NCI-H1436 (cell line): ENCODE measurements around the gene CNPY2.
"Not testable (repeated sequence)": the region's sequence is repeated elsewhere in the genome, so short reads cannot be mapped to it uniquely, and the experiment has no call there.

Experiments used
- DNase-seq: peaks from one replicate; lab custom pipeline; 2025; lab: John Stamatoyannopoulos, UW

The CNPY2 gene

GRCh38 chr12:56315622-56316473 lies at the start of gene CNPY2:
TSS of gene CNPY2 (minus strand) at chr12:56315988. CDS start at chr12:56315217, 771 bp downstream.
- DNase-seq, result peak; percentile 87

DNA sequence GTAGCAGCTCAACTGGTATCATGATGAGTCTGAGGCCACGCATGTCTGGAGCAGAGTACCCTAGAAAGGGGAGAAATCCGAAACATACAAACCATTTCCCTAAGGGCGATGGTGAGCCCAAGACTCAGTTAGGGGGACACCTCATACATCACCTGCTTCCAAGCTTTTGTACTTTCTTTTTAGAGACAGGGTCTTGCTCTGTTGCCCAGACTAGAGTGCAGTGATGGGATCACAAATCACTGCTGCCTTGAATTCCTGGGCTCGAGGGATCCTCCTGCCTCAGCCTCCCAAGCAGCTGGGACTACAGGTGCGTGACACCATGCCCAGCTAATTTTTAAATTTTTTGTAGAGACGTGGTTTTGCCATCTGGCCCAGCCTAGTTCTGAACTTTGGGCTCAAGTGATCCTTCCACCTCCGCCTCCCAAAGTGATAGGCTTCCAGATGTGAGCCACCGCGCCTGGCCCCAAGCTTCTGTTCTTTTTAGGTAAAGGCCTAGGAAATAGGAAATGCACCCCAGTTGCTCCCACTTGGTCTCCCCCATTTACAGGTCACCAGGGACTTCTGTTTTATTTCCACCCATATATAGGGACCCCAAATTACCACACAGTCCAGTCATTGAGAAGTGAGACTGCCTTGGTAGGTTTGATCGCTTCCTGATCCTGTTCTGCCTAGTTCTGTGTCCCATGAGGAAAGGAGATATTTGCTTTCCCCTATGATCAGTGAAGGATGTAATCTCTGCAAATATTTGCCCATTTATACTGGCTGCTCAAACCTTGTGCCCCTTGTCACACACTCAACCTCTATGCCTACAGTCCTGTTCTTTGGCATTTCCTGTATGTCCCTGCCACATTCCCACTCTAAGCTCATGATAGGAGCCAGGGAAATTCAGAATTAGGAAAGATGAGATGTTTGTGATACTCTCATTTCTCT lies 46.6 kb upstream of the CNPY2 start, which contains the start of gene APOF:
TSS of gene APOF (minus strand) at position 728 of the 930 bp plus-strand sequence. CDS start at position 616, 112 bp downstream.
- DNase-seq, result no peak

GRCh38 chr12:56361487-56362129 lies 45.8 kb upstream of the CNPY2 start:
- no peak for DNase-seq

GRCh38 chr12:56359851-56360767 lies 44.3 kb upstream of the CNPY2 start, which contains the start of gene STAT2:
TSS of gene STAT2 (minus strand) at chr12:56360107. CDS start at chr12:56356571, 3,536 bp downstream.
- peak; percentile 98 for DNase-seq

DNA sequence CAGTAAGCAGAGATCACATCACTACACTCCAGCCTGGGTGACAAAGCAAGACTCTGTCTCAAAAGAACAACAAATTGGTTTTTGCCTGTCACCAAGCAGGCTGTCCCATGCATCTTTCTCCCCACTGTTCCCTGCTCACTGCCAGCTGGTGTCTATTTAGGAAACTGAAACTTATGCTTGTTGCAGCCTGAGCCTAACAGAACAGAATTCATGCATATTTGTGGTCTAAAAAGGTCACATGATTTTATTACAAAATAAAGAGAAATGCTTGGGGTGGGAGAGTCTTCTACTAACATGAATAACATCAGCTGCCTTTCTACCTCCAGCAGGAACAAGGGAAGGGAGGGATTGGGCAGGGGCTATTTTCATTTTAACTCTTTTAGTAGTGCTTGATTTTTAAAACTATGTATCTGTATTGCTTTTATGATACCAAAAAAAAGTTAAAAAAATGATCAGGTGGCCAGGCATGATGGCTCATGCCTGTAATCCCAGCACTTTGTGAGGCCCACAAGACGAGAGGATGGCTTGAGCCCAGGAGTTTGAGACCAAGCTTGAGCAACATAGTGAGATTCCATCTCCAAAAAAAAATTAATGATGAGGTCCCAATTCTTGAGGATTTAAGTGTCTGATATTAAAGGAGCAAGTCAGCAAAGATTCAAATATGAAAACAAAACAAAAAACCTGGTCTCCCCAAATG lies 43.2 kb upstream of the CNPY2 start:
- no peak for DNase-seq

- no peak for DNase-seq
Measured at GRCh38 chr12:56351325-56351724, 35.5 kb upstream of the CNPY2 start.

DNA sequence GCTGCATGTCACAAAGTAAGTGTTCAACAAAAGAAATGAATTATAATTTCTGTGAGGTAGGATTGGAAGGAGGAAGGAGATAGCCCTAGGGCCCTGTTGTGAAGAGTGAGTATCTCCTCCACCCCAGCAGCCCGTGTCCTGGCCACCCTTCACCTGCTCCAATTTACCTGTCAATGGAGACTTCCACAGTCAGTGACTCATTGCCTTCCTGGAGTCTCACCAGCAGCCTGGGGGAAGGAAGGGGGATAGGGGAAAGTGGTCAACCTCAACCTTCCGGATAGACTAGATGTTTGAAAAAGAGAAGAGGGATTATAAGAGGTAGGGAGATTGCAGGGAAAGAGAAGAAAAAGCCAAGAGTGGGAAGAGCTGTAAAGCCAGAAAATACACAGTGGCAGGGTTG lies 34.9 kb upstream of the CNPY2 start:
- DNase-seq, result no peak

DNA sequence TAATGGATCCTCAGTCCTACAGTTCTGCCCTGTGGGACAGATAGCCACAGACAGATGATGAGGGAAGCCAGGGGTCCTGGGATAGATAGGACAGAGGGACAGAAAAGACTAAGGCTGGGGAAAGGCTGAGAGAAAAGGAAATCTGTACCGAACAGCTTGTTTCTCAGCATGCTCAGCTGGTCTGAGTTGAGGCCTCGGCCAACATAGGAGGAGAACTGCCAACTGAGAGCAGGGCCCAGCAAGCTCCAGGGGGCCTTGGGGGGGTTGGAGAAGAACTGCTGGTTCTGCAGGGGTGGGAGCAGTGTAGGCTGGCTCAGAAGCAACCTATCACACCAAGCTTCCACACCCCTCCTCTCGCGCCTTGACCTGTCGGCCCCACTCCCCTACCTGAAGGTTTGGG lies 33.0 kb upstream of the CNPY2 start:
- DNase-seq, result no peak

DNA sequence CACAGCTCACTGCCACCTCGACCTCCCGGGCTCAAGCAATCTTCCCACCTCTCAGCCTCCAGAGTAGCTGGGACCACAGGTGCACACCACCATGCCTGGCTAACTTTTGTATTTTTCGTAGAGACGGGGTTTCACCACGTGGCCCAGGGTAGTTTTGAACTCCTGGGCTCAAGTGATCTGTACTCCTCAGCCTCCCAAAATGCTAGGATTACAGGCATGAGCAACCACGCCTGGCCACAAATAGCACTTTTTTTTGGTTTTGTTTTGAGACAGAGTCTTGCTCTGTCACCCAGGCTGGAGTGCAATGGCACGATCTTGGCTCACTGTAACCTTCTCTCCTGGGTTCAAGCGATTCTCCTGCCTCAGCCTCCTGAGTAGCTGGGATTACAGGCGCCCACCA lies 31.5 kb upstream of the CNPY2 start:
- DNase-seq, result not testable (repeated sequence)

GRCh38 chr12:56346675-56347074 lies 30.9 kb upstream of the CNPY2 start:
- no peak for DNase-seq

DNA sequence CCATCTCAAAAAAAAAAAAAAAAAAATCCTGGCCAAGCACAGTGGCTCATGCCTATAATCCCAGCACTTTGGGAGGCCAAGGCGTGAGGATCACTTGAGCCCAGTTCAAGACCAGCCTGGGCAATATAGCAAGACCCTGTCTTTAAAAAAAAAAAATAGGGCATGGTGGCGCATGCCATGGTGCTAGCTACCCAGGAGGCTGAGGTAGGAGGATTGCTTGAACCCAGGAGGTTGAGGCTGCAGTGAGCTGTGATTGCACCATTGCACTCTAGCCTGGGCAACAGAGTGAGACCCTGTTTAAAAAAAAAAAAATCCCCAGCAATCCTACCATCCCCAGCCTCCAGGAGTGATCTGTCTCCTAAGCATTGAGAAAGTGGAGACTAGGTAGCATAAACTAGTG lies 26.5 kb upstream of the CNPY2 start:
- DNase-seq, result not testable (repeated sequence)

GRCh38 chr12:56341616-56342015 lies 25.8 kb upstream of the CNPY2 start:
- no peak for DNase-seq

GRCh38 chr12:56339158-56339422 lies 23.3 kb upstream of the CNPY2 start:
- no peak for DNase-seq

DNA sequence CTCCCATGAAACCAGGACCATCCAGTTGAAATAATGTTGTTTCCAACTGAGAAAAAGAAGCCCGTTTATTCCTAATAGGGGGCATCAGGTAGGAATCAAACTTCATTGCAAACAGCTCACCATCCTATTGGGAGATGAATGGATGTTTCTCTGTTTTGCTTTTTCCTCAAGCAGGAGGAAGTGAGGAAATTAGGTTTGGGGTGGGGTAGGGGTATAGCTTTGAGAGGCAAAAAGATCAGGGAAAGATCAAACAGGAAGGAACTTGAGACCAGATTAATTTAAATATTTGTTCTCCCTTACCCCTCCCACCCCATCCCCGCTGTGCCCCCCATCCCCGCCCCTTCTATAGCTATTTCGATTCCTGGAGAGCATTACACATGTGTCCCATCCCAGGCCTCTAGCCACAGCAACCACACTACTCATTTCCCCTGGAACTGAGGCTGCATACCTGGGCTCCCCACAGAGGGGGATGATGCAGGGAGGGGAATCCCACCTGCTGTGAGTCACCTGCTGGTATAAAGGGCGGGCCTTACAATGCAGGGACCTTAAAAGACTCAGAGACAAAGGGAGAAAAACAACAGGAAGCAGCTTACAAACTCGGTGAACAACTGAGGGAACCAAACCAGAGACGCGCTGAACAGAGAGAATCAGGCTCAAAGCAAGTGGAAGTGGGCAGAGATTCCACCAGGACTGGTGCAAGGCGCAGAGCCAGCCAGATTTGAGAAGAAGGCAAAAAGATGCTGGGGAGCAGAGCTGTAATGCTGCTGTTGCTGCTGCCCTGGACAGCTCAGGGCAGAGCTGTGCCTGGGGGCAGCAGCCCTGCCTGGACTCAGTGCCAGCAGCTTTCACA lies 22.7 kb upstream of the CNPY2 start, which contains the start of gene IL23A:
TSS of gene IL23A (plus strand) at position 577 of the 850 bp plus-strand sequence. CDS start at position 738, 161 bp downstream.
- no peak for DNase-seq

DNA sequence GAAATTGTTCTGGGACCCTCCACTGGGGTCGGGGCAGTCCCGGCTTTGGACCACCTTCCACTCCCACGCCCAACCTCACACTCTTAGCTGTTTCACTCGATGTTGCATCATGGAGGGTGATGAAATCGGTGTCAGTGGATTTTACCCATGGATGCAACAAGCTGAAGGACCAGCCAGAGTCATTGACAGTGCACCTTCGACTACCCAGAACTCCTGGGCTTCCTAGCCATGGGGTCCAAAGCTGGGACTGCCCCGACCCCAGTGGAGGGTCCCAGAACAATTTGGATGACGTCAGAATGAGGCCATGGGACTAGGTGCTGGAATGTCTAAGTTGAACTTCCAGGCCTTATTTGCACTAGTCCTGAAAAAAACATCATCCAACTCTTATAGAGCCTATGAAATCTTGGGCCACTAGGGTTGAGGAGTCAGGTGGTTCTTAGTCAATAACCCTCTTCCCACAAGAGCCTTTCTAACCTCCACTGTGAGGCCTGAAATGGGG lies 22.0 kb upstream of the CNPY2 start:
- no peak for DNase-seq

DNA sequence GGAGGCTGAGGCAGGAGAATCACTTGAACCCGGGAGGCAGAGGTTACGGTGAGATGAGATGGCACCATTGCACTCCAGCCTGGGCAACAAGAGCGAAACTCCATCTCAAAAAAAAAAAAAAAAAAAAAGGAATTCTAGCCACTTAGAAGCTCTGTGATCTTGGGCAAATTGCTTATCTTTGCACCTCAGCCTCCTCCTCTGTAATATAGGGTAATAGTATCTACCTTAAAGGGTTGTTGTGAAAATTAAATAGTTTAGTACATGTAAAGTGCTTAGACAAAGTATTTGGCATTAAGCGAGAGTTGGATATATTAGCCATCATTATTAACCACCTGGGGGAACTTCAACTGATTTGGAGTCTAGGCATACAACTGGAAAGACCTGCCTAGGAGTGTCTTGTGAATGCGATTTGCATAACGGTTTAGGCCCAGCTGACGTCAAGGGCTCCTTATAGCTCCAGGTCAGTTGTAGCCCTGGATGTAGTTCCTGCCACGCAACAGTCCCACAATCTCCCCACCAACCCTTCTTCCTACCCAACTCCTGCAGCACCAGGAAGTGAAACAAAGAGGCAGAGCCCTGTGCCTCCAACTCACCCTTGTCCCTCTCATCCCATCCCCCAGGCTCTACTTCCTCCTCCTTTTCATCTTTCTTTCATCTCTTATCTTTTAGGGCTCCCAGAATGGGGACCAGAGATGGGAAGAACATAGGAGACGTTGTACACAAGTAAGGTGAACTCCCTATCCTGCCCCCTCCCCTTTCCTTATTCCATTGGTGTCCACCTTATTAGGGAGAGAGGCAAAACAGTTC lies 20.8 kb upstream of the CNPY2 start:
- no peak for DNase-seq

DNA sequence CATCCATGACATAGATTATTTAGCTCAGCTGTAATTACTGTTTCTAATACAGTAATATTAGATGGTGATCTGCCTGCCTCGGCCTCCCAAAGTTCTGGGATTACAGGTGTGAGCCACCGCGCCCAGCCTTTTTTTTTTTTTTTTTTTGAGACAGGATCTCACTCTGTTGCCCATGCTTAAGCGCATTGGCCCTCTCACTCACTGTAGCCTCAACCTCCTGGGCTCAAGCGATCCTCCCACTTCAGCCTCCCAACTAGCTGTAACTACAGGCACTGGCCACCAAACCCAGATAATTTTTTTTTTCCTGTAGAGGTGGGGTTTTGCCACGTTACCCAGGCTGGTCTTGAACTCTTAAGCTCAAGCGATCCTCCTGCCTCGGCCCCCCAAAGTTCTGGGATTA lies 19.7 kb upstream of the CNPY2 start:
- not testable (repeated sequence) for DNase-seq

DNA sequence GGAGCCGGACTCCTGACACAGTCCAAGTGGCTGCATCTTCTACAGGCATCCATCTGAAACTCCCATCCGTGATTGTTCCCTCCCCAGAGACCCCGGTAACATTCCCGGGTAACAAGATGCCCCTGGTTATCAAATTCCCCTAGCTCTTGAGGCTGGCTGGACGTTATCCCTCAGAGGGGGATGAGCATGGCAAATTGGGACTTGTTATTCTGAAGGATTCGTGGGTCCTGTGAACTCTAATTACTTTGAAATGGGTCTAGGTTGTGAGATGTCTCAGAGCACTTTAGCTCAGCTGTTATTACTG lies 18.7 kb upstream of the CNPY2 start:
- no peak for DNase-seq
